ENCODE data around the gene CEACAM19.

CEACAM19 gene

GRCh38 chr19:44723299-44723951 is 52.1 kb downstream of the CEACAM19 start:
- in situ Hi-C loops (cut with HindIII; ENCODE audit: low sequenced_read_pairs), result loop anchor here (25.0 kb wide), 1 partner anchor 114 kb away; the partner anchor contains the start of gene NECTIN2
- DNase-seq (ENCODE audit: low read depth), result no peak
- TF ChIP-seq CTCF (IDR thresholded peaks at IDR 0.05; ENCODE audit: low read depth, low read length, missing control alignments), result no peak
- H3K4me3 ChIP-seq (ENCODE audit: low read depth, low read length), result no peak overlapping the region

- no peak overlapping the region for H3K4me3 ChIP-seq (ENCODE audit: low read depth, low read length)
- DNase-seq (ENCODE audit: low read depth), result peak; percentile 52
- peak; percentile 97 for TF ChIP-seq CTCF (IDR thresholded peaks at IDR 0.05; ENCODE audit: low read depth, low read length, missing control alignments)
- in situ Hi-C loops (cut with HindIII; ENCODE audit: low sequenced_read_pairs), result loop anchor here (25.0 kb wide), 1 partner anchor 113 kb away; the partner anchor contains the start of gene NECTIN2
Observed at GRCh38 chr19:44723952-44724319, 52.7 kb downstream of the CEACAM19 start.

- no peak for TF ChIP-seq CTCF (IDR thresholded peaks at IDR 0.05; ENCODE audit: low read depth, low read length, missing control alignments)
- DNase-seq (ENCODE audit: low read depth), result no peak
- no peak overlapping the region for H3K4me3 ChIP-seq (ENCODE audit: low read depth, low read length)
- in situ Hi-C loops (cut with HindIII; ENCODE audit: low sequenced_read_pairs), result no loop called here
Observed at GRCh38 chr19:44725251-44725650, 54.0 kb downstream of the CEACAM19 start.

- no peak for DNase-seq (ENCODE audit: low read depth)
- no peak for TF ChIP-seq CTCF (IDR thresholded peaks at IDR 0.05; ENCODE audit: low read depth, low read length, missing control alignments)
- H3K4me3 ChIP-seq (ENCODE audit: low read depth, low read length), result no peak overlapping the region
- in situ Hi-C loops (cut with HindIII; ENCODE audit: low sequenced_read_pairs), result no loop called here
Observed at GRCh38 chr19:44725684-44726083, 54.4 kb downstream of the CEACAM19 start.

GRCh38 chr19:44726465-44726864 is 55.2 kb downstream of the CEACAM19 start:
- no peak overlapping the region for H3K4me3 ChIP-seq (ENCODE audit: low read depth, low read length)
- in situ Hi-C loops (cut with HindIII; ENCODE audit: low sequenced_read_pairs), result no loop called here
- DNase-seq (ENCODE audit: low read depth), result no peak
- TF ChIP-seq CTCF (IDR thresholded peaks at IDR 0.05; ENCODE audit: low read depth, low read length, missing control alignments), result no peak

- TF ChIP-seq CTCF (IDR thresholded peaks at IDR 0.05; ENCODE audit: low read depth, low read length, missing control alignments), result no peak
- DNase-seq (ENCODE audit: low read depth), result no peak
- no peak overlapping the region for H3K4me3 ChIP-seq (ENCODE audit: low read depth, low read length)
- in situ Hi-C loops (cut with HindIII; ENCODE audit: low sequenced_read_pairs), result no loop called here
Observed at GRCh38 chr19:44728178-44728577, 56.9 kb downstream of the CEACAM19 start.
